Measurements from ENCODE around the gene CUL7.
A peak's percentile ranks its signal among the peaks of the same experiment; 100 is the strongest.
"Not testable (repeated sequence)": the region's sequence is repeated elsewhere in the genome, so short reads cannot be mapped to it uniquely, and the experiment has no call there.

The CUL7 gene

DNA sequence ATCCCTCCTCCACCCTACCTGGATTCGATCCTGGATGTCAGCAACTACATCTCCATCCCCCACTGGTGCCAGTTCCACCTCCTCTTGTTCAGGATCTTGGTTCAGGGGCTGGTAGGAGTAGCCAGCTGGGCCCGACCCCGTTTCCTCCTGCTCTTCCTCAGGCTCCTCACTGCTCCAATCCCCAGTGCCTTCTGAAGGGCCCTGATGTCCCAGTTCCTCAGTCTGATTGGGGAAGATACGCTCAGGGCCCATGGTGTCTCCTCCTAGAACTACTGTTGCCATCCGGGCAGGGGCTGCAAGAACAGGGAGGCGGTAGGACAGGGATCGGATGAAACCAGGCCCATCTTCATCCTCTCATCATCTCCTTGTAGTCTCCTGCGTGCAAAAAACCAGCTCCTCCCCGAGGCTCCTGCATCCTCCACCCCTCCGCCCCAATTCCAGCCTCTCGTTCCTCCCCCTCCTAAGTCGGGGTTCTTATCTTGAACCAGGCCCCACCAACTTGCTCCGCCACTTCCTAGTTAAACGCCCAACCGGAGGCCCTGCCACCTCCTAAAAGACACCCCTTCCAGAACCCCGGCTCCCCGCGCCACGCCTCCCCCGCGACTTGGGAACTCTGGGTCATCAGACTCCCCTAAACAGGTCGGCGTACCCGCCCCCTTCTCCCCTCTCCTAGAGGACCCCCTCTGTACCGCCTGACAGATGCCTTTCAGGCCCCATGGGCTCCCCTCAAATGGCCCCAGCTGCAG is 40.4 kb downstream of the CUL7 start:
- DNase-seq: peak; percentile 48

DNA sequence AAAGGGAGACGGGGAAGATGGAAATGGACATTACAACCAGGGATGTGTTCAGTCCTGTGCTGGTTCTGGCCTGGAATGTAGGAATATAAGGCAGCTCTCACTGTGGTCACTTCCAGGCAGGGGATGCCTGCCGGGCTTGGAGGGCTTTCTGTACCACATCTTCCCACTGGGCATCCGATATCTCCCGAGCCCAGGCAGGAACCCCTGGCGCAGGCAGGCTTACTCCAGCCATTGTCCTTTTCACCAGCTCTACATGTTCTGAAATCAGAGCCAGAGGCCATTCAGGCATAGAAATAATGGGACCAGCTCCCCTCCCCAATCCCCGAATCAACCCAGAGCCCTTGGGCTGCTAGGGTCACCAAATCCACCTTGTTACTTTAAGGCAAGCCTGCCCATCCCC is 41.3 kb downstream of the CUL7 start:
- DNase-seq: no peak

DNA sequence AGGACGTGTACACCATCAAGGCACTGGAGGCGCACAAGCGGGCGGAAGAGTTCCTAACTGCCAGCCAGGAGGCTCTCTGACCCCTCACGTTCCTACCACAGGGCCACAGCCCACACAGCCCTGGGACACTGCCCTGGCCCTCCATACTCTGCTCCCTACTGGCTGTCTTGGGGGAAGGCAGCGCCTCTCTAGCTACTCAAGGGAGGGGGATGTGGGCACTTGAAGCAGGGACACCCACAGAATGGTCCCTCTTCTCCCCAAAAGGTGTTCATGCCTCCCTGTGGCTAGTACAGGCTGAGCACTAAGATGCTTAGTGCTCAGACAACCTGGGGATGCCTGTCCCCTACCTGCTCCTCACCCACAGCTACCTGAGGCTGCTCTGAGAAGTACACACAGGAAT is 42.4 kb downstream of the CUL7 start:
- DNase-seq: no peak

GRCh38 chr6:43009124-43009523 is 44.5 kb downstream of the CUL7 start:
- peak; percentile 24 for DNase-seq

- DNase-seq: no peak
Observed at GRCh38 chr6:43007126-43007525, 46.5 kb downstream of the CUL7 start.

GRCh38 chr6:43006251-43006650 is 47.4 kb downstream of the CUL7 start:
- DNase-seq: no peak

GRCh38 chr6:43005844-43006243 is 47.8 kb downstream of the CUL7 start:
- no peak for DNase-seq

DNA sequence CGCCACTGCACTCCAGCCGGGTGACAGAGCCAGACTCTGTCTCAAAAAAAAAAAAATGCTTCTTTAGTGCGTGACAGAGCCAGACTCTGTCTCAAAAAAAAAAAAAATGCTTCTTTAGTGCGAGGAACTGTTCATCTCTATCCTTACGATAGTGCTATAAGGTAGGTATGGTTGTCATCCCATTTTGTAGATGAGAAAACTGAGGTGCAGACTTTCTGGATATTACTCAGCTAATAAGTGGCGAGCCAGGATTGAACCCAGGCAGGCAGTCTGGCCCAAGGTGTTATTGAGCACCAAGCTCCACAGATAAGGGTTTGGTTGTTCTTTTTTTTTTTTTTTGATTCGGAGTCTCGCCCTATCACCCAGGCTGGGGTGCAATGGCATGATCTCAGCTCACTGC is 51.8 kb downstream of the CUL7 start:
- DNase-seq: no peak

DNA sequence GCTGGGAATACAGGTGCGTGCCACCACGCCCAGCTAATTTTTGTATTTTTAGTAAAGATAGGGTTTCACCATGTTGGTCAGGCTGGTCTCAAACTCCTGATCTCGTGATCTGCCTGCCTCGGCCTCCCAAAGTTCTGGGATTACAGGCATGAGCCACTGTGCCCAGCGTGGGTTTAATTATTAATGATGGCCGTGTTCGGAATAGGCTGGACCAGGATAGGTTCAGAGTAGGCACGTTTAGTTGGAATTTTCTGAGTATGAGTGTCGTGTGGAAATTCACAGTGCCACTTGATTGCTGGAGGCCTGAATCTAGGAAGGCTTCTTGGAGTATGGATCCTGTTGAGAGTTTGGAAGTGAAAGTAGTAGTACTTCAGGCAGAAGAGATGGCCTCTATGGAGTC is 55.4 kb downstream of the CUL7 start:
- DNase-seq: not testable (repeated sequence)

GRCh38 chr6:42996513-42996912 is 57.1 kb downstream of the CUL7 start:
- DNase-seq: no peak

DNA sequence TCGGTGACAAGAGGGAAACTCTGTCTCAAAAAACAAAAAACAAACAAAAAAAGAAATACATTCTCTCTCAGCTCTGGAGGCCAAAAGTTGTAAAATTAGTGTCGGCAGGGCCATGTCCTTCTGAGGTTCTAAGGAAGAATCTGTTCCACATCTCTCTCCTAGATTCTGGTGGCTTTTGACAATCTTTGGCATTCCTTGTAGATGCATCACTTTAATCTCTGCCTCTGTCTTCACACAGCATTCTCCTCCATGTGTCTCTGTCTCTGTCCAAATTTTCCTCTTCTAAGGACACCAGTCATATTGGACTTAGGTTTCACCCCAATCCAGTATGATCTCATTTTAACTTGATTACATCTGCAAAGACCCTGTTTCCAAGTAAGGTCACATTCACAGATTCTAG is 60.2 kb downstream of the CUL7 start:
- DNase-seq: no peak

DNA sequence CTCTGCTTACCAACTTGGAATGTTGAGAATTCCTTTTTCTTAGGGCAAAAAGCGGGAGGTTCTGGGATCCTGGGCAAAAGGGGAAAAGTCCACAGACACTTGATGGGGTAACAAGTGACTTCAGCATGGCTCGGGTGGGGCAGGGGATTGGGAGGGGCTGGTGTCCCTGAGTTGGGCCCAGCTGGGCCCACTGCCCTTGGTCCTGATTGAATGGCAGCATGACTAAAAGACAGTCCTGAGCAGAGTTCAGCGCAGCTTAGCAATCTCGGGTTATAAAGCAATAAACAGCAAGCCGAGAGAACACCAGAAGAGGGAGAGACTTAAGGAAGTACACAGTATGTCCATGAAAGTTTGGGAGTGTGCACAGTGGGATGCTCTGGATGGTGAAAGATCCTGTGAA is 63.7 kb downstream of the CUL7 start:
- no peak for DNase-seq

GRCh38 chr6:42988486-42989020 is 65.1 kb downstream of the CUL7 start:
- DNase-seq: no peak

All from MV-4-11 (cell line).